SK-N-SH (cell line): ENCODE measurements around the gene ABHD10. TPM values are rescaled to one million over a fixed set of nuclear protein-coding genes. Genes with fewer than 3 reads are reported as not detected.

Experiments used
- CTCF ChIA-PET: fragments of 300-600, 350-600 bp; formaldehyde crosslinking; extraction: SDS; loops from one replicate; lab custom pipeline; 2021; lab: Yijun Ruan, JAX
- POLR2A ChIA-PET: fragments of 350-600 bp; sonication (Branson Sonifier 250); formaldehyde crosslinking; extraction: SDS; loops from one replicate; lab custom pipeline; 2020; ENCODE audit warnings: antibody characterized with exemption, inconsistent platforms; lab: Yijun Ruan, JAX
- DNase-seq: peaks from one replicate; pipeline ENCODE4 v3.0.0; 2012
- H2AFZ ChIP-seq: fragments of 200-600 bp; sonication (generic); 2 replicates; pipeline ENCODE4 v1.8.1; 2016; ENCODE audit warnings: antibody characterized with exemption, mild to moderate bottlenecking, low read depth
- H3F3A ChIP-seq: fragments of 200-600 bp; sonication (generic); replicated peaks from 2 replicates; pipeline ENCODE3; 2016; ENCODE audit warnings: antibody characterized with exemption, mild to moderate bottlenecking; ENCODE audit not compliant: insufficient read depth
- H3K27ac ChIP-seq, 2 experiments: fragments of 200-500 bp in 1 of 2; fragments of 200-600 bp in 1 of 2; sonication (Bioruptor generic) in 1 of 2; sonication (generic), shearing (Covaris generic) in 1 of 2; 2 replicates each; pipeline versions ENCODE4 v1.5.1 to v1.6.1; 2014 to 2016; ENCODE audit warnings: low read depth in 2 of 2, inconsistent platforms in 1 of 2, low read length in 1 of 2, mild to moderate bottlenecking in 1 of 2, mixed read lengths in 1 of 2
- H3K27me3 ChIP-seq: fragments of 200-600 bp; sonication (generic), shearing (Covaris generic); 2 replicates; pipeline ENCODE4 v1.6.1; 2016; ENCODE audit warnings: mixed run types; ENCODE audit not compliant: insufficient read depth
- H3K36me3 ChIP-seq, 2 experiments: fragments of 200-500 bp in 1 of 2; fragments of 200-600 bp in 1 of 2; sonication (Bioruptor generic) in 1 of 2; sonication (generic) in 1 of 2; replicated peaks in 1 of 2; 2 replicates each; pipeline versions ENCODE3 to v1.5.1; 2014 to 2016; ENCODE audit warnings: low read length in 1 of 2, mild to moderate bottlenecking in 1 of 2; ENCODE audit not compliant: insufficient read depth in 2 of 2, control insufficient read depth in 1 of 2
- H3K4me1 ChIP-seq, 2 experiments: fragments of 200-500 bp in 1 of 2; fragments of 200-600 bp in 1 of 2; sonication (Bioruptor generic) in 1 of 2; sonication (generic), shearing (Covaris generic) in 1 of 2; 2 replicates each; pipeline versions ENCODE4 v1.5.1 to v1.6.1; 2014 to 2016; ENCODE audit warnings: low read depth in 1 of 2, low read length in 1 of 2, mixed run types in 1 of 2; ENCODE audit not compliant: insufficient read depth in 2 of 2, control insufficient read depth in 1 of 2
- H3K4me2 ChIP-seq: fragments of 200-600 bp; sonication (generic), shearing (Covaris generic); 2 replicates; pipeline ENCODE4 v1.6.1; 2017; ENCODE audit warnings: mixed run types
- H3K4me3 ChIP-seq, 2 experiments: fragments of 200-500 bp in 1 of 2; fragments of 200-600 bp in 1 of 2; sonication (Bioruptor generic) in 1 of 2; sonication (generic), shearing (Covaris generic) in 1 of 2; 2 replicates each; pipeline versions ENCODE4 v1.5.1 to v1.8.1; 2014 to 2016; ENCODE audit warnings: low read depth in 2 of 2, inconsistent platforms in 1 of 2, low read length in 1 of 2, mild to moderate bottlenecking in 1 of 2, mixed read lengths in 1 of 2, moderate library complexity in 1 of 2
- H3K79me2 ChIP-seq: fragments of 200-600 bp; sonication (generic); 2 replicates; pipeline ENCODE4 v1.8.1; 2017; ENCODE audit warnings: mild to moderate bottlenecking; ENCODE audit not compliant: insufficient read depth
- H3K9ac ChIP-seq: fragments of 200-600 bp; sonication (generic); 2 replicates; pipeline ENCODE4 v1.6.1; 2017; ENCODE audit warnings: mixed run types
- H3K9me2 ChIP-seq: fragments of 200-600 bp; sonication (generic); 2 replicates; pipeline ENCODE4 v1.6.1; 2017; ENCODE audit warnings: mixed run types
- H3K9me3 ChIP-seq: fragments of 200-600 bp; sonication (generic); 2 replicates; pipeline ENCODE4 v1.6.1; 2017; ENCODE audit warnings: mixed run types, mild to moderate bottlenecking, moderate library complexity
- H4K20me1 ChIP-seq: fragments of 200-600 bp; sonication (generic); 2 replicates; pipeline ENCODE4 v1.6.1; 2017; ENCODE audit warnings: mild to moderate bottlenecking, mixed run types; ENCODE audit not compliant: insufficient read depth
- FOXM1 ChIP-seq: IDR thresholded peaks from 2 replicates; pipeline ENCODE4 v1.4.0; 2012; ENCODE audit warnings: low read depth, mild to moderate bottlenecking
- GABPA ChIP-seq: IDR thresholded peaks from 2 replicates; pipeline ENCODE4 v1.4.0; 2012; ENCODE audit warnings: low read depth, mild to moderate bottlenecking
- GATA2 ChIP-seq: sonication (generic); formaldehyde crosslinking; IDR thresholded peaks from 2 replicates; pipeline ENCODE4 v1.5.0; 2020; ENCODE audit warnings: mild to moderate bottlenecking, missing genetic modification reagents
- IRF3 ChIP-seq: fragments of 150-350 bp; IDR thresholded peaks from 2 replicates; pipeline ENCODE4 v1.6.1; 2016; ENCODE audit warnings: mild to moderate bottlenecking, low read depth, low read length
- MXI1 ChIP-seq: IDR thresholded peaks from 2 replicates; pipeline ENCODE4 v1.6.1; 2012; ENCODE audit warnings: mild to moderate bottlenecking, low read depth, low read length, improper control_type of control experiment
- PBX3 ChIP-seq: IDR thresholded peaks from 2 replicates; pipeline ENCODE4; 2012
- POLR2AphosphoS5 ChIP-seq: IDR thresholded peaks from 2 replicates; pipeline ENCODE4 v1.6.1; 2012; ENCODE audit warnings: low read depth, low read length
- RXRA ChIP-seq: IDR thresholded peaks from 2 replicates; pipeline ENCODE4 v1.4.0; 2012; ENCODE audit warnings: low read depth, mild to moderate bottlenecking, borderline replicate concordance
- TEAD4 ChIP-seq: IDR thresholded peaks from 2 replicates; pipeline ENCODE4 v1.4.0; 2012; ENCODE audit warnings: mild to moderate bottlenecking, borderline replicate concordance; ENCODE audit not compliant: insufficient read depth
- WGBS: methylation state at CpG from one replicate; pipeline ENCODE4 v1.1.6; 2017; ENCODE audit warnings: low lambda C conversion rate; 5-methylcytosine and 5-hydroxymethylcytosine counted together
- polyA plus RNA-seq, 3 experiments: library from polyadenylated mRNA; depleted of rRNA; stranded (reverse); fragments of >200 nt; gene quantifications; 2 replicates each; pipeline ENCODE4 v1.2.3, GENCODE V29; 2012

Gene ABHD10
- polyA plus RNA-seq, 1 of the 3 experiments (the other 2 are of a cell fraction) = 14.8 TPM

DNA sequence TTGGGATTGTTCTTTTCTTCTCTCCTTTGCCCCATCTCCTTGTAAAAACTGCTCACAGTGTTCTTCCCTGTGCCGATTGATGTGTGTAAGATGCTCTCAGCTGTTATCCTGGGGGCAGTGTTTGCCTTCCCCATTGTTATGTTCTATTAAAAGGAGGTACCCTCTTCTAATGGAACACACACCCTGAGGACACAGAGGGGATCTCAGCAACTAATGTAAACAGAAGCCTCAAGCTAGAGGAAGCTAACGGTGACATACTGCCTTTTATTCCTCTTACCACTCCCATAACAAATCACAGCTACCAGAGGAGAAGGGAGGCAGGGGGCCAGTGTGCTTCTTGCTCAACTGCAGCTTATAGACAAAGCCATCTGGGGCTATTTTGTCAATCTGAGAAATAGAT lies 22.1 kb downstream of the ABHD10 start:
- no peaks in the 10 kb centered on the region for H3K9me2 ChIP-seq
- no peaks in the 10 kb centered on the region for H3K27me3 ChIP-seq
- no peaks in the 10 kb centered on the region for H3F3A ChIP-seq
- no peaks in the 10 kb centered on the region for H4K20me1 ChIP-seq
- CTCF ChIA-PET = interaction anchor here (1.4 to 14.5 kb wide), 5 partner anchors 10 to 42 kb away, joined by 4 to 165 read pairs (median 12); partner anchors contain the start of gene ABHD10
- H3K4me3 ChIP-seq = peak overlapping the region in 1 of 2 experiments; percentile 77; a peak in 1 of 4 replicates
- no peaks in the 10 kb centered on the region for H3K79me2 ChIP-seq
- no peaks in the 10 kb centered on the region for H3K9me3 ChIP-seq
- WGBS = 46% methylated on average over 2 of the region's 2 CpGs
- peaks cover 12 to 33% of the 10 kb centered on the region in 2 experiments; a peak in 3 of 4 replicates for H3K4me1 ChIP-seq
- H3K36me3 ChIP-seq = peaks cover 0 to 3% of the 10 kb centered on the region in 2 experiments
- peak; percentile 15 for DNase-seq
- POLR2A ChIA-PET = interaction anchor here (1.0 to 3.0 kb wide), 2 partner anchors 13 to 22 kb away, joined by 3 to 20 read pairs; partner anchors contain the start of gene ABHD10
- H3K9ac ChIP-seq = no peak overlapping the region
- no peak for TF ChIP-seq TEAD4
- no peak for TF ChIP-seq PBX3
- no peak for TF ChIP-seq GABPA
- no peak for TF ChIP-seq RXRA
- no peak for TF ChIP-seq GATA2
- TF ChIP-seq IRF3 = no peak
- TF ChIP-seq FOXM1 = no peak
- peak overlapping the region; percentile 84 for H3K4me2 ChIP-seq
- H2AFZ ChIP-seq = no peak overlapping the region
- H3K27ac ChIP-seq = peak overlapping the region in 1 of 2 experiments; percentile 96; a peak in 2 of 4 replicates

GRCh38 chr3:112001526-112001925 lies 22.7 kb downstream of the ABHD10 start:
- peak; percentile 24 for DNase-seq
- WGBS = 95% methylated on average over 2 of the region's 2 CpGs
- Histone ChIP-seq H3F3A (no peaks in the 10 kb centered on the region), H3K9ac (no peak overlapping the region), H3K4me1 (peaks cover 12 to 33% of the 10 kb centered on the region in 2 experiments; a peak in 3 of 4 replicates), H2AFZ (no peak overlapping the region), H3K9me3 (no peaks in the 10 kb centered on the region), H4K20me1 (no peaks in the 10 kb centered on the region), H3K27ac (peak overlapping the region in 1 of 2 experiments; percentile 96; a peak in 1 of 4 replicates), H3K79me2 (no peaks in the 10 kb centered on the region), H3K4me3 (no peak overlapping the region), H3K36me3 (peaks cover 0 to 4% of the 10 kb centered on the region in 2 experiments), H3K27me3 (no peaks in the 10 kb centered on the region), H3K9me2 (no peaks in the 10 kb centered on the region), H3K4me2 (0 out of 2 replicates have a peak overlapping the region, but pooled peaks have one; percentile 84)
- TF ChIP-seq POLR2AphosphoS5 = no peak
- TF ChIP-seq MXI1 = peak; percentile 45; the same call in 1 of the 2 replicates
- POLR2A ChIA-PET = interaction anchor here (1.0 kb wide), 1 partner anchor 12 kb away, joined by 3 read pairs; no protein-coding TSS in a partner anchor
- CTCF ChIA-PET = interaction anchor here (0.9 to 14.5 kb wide), 5 partner anchors 9 to 42 kb away, joined by 4 to 165 read pairs (median 12); partner anchors contain the start of gene ABHD10
